ENCODE measurements around the gene POLR3GL.
A peak's percentile ranks its signal among the peaks of the same experiment; 100 is the strongest.

Gene POLR3GL

GRCh38 chr1:145958734-145959133 is 5.8 kb upstream of the POLR3GL start:
- Histone ChIP-seq H2AFZ (ENCODE audit: low read depth, low read length) (no peak overlapping the region; the same call in 1 of the 2 replicates), H3K79me2 (ENCODE audit: insufficient read depth, low read length) (peaks cover 38% of the 10 kb centered on the region), H3K9ac (ENCODE audit: low read depth, low read length) (peak overlapping the region; percentile 71; the same call in 1 of the 2 replicates), H3K9me3 (ENCODE audit: insufficient read depth, low read length, severe bottlenecking) (no peaks in the 10 kb centered on the region), H3K36me3 (ENCODE audit: insufficient read depth, low read length) (peaks cover 6% of the 10 kb centered on the region; the same call in 1 of the 2 replicates), H3K27me3 (ENCODE audit: insufficient read depth, low read length, poor library complexity) (peaks cover 26% of the 10 kb centered on the region), H3K4me2 (ENCODE audit: insufficient read depth, low read length) (peak overlapping the region; percentile 74), H3K27ac (ENCODE audit: low read length) (no peak overlapping the region), H3K4me3 (ENCODE audit: low read depth in 1 of 2, low read length in 2 of 2) (peak overlapping the region in 1 of 2 experiments; percentile 86; a peak in 2 of 4 replicates), H3K4me1 (ENCODE audit: insufficient read depth, low read length) (peaks cover 87% of the 10 kb centered on the region), H4K20me1 (ENCODE audit: insufficient read depth, low read length) (no peaks in the 10 kb centered on the region; the same call in 1 of the 2 replicates)
- ATAC-seq (ENCODE audit: insufficient read depth, low read depth) = no peak
- no peak for DNase-seq
- TF ChIP-seq EZH2 (IDR thresholded peaks at IDR 0.05; ENCODE audit: borderline replicate concordance, low read depth, low read length, severe bottlenecking) = no peak
- TF ChIP-seq, protein P1, sequence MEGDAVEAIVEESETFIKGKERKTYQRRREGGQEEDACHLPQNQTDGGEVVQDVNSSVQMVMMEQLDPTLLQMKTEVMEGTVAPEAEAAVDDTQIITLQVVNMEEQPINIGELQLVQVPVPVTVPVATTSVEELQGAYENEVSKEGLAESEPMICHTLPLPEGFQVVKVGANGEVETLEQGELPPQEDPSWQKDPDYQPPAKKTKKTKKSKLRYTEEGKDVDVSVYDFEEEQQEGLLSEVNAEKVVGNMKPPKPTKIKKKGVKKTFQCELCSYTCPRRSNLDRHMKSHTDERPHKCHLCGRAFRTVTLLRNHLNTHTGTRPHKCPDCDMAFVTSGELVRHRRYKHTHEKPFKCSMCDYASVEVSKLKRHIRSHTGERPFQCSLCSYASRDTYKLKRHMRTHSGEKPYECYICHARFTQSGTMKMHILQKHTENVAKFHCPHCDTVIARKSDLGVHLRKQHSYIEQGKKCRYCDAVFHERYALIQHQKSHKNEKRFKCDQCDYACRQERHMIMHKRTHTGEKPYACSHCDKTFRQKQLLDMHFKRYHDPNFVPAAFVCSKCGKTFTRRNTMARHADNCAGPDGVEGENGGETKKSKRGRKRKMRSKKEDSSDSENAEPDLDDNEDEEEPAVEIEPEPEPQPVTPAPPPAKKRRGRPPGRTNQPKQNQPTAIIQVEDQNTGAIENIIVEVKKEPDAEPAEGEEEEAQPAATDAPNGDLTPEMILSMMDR (IDR thresholded peaks at IDR 0.05; ENCODE audit: borderline replicate concordance, extremely low read depth, low read length, poor library complexity, severe bottlenecking) = no peak

- TF ChIP-seq EZH2 (IDR thresholded peaks at IDR 0.05; ENCODE audit: borderline replicate concordance, low read depth, low read length, severe bottlenecking) = no peak
- TF ChIP-seq, protein P1 (IDR thresholded peaks at IDR 0.05; ENCODE audit: borderline replicate concordance, extremely low read depth, low read length, poor library complexity, severe bottlenecking) = no peak
- Histone ChIP-seq H3K27me3 (ENCODE audit: insufficient read depth, low read length, poor library complexity) (peaks cover 26% of the 10 kb centered on the region), H2AFZ (ENCODE audit: low read depth, low read length) (peak overlapping the region; percentile 85), H4K20me1 (ENCODE audit: insufficient read depth, low read length) (no peaks in the 10 kb centered on the region; the same call in 1 of the 2 replicates), H3K4me2 (ENCODE audit: insufficient read depth, low read length) (peak overlapping the region; percentile 98), H3K4me3 (ENCODE audit: low read depth in 1 of 2, low read length in 2 of 2) (peak overlapping the region in 1 of 2 experiments; percentile 80; a peak in 1 of 4 replicates), H3K79me2 (ENCODE audit: insufficient read depth, low read length) (peaks cover 32% of the 10 kb centered on the region), H3K36me3 (ENCODE audit: insufficient read depth, low read length) (peaks cover 6% of the 10 kb centered on the region; the same call in 1 of the 2 replicates), H3K9me3 (ENCODE audit: insufficient read depth, low read length, severe bottlenecking) (no peaks in the 10 kb centered on the region), H3K4me1 (ENCODE audit: insufficient read depth, low read length) (peaks cover 92% of the 10 kb centered on the region), H3K27ac (ENCODE audit: low read length) (no peak overlapping the region), H3K9ac (ENCODE audit: low read depth, low read length) (no peak overlapping the region; the same call in 1 of the 2 replicates)
- no peak for ATAC-seq (ENCODE audit: insufficient read depth, low read depth)
- DNase-seq = no peak
Observed at GRCh38 chr1:145959333-145959732, 5.2 kb upstream of the POLR3GL start.

DNA sequence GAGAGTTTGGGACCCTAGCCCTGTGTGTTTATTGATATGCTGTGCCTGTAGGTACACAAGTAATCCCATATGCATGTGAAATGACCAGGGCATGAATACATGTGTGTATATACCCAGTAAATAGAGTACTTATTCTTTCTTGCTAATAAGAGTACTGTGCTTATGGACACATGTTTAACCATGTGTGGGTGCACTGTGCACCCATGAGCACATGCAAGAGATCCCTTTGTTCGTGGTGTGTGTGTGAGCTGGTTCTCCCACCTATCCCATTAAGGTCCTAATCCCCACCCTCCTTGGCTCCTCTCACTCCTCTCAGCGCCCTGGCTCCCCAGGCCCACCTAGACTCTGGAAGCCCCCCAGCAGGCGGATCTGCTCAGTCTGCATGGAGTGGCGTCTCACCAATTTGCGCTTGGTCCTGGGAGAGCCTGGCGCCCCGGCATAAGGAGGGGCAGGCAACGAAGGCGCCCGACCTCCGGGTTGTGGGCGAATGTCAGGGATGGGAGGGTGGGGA is 4.5 kb upstream of the POLR3GL start:
- H3K36me3 ChIP-seq (ENCODE audit: insufficient read depth, low read length) = peaks cover under 1% of the 10 kb centered on the region; the same call in 1 of the 2 replicates

More for the DNA sequence above, 4.5 kb upstream of the POLR3GL start:
- Histone ChIP-seq H3K9me3 (ENCODE audit: insufficient read depth, low read length, severe bottlenecking) (no peaks in the 10 kb centered on the region), H2AFZ (ENCODE audit: low read depth, low read length) (peak overlapping the region; percentile 85), H3K79me2 (ENCODE audit: insufficient read depth, low read length) (peaks cover 27% of the 10 kb centered on the region), H3K9ac (ENCODE audit: low read depth, low read length) (peak overlapping the region; percentile 63), H3K4me3 (ENCODE audit: low read depth in 1 of 2, low read length in 2 of 2) (peak overlapping the region; percentile 41 to 80; a peak in 3 of 4 replicates), H3K4me2 (ENCODE audit: insufficient read depth, low read length) (peak overlapping the region; percentile 98), H3K27ac (ENCODE audit: low read length) (peak overlapping the region; percentile 66), H3K4me1 (ENCODE audit: insufficient read depth, low read length) (peaks cover 87% of the 10 kb centered on the region), H4K20me1 (ENCODE audit: insufficient read depth, low read length) (no peaks in the 10 kb centered on the region; the same call in 1 of the 2 replicates), H3K27me3 (ENCODE audit: insufficient read depth, low read length, poor library complexity) (peaks cover 26% of the 10 kb centered on the region)
- TF ChIP-seq, protein P1 (IDR thresholded peaks at IDR 0.05; ENCODE audit: borderline replicate concordance, extremely low read depth, low read length, poor library complexity, severe bottlenecking) = no peak
- no peak for TF ChIP-seq EZH2 (IDR thresholded peaks at IDR 0.05; ENCODE audit: borderline replicate concordance, low read depth, low read length, severe bottlenecking)
- ATAC-seq (ENCODE audit: insufficient read depth, low read depth) (no peak), DNase-seq (no peak)
